Colonic mucosa (tissue), 4 donors: ENCODE measurements around the gene PRKCH. TPM values are rescaled to one million over a fixed set of nuclear protein-coding genes. Genes with fewer than 3 reads are reported as not detected.

Experiments used
- DNase-seq: peaks from one replicate; pipeline ENCODE4 v3.0.0-alpha.2; 2020
- H3K27ac ChIP-seq: fragments of 200-600 bp; one replicate; pipeline ENCODE4 v1.8.0; 2021
- H3K27me3 ChIP-seq: fragments of 200-600 bp; one replicate; pipeline ENCODE4 v1.8.0; 2021
- H3K36me3 ChIP-seq: fragments of 200-600 bp; one replicate; pipeline ENCODE4 v1.8.0; 2021
- H3K4me1 ChIP-seq: fragments of 200-600 bp; one replicate; pipeline ENCODE4 v1.8.0; 2021; ENCODE audit warnings: mild to moderate bottlenecking
- H3K4me3 ChIP-seq: fragments of 200-600 bp; one replicate; pipeline ENCODE4 v1.8.0; 2021
- H3K9ac ChIP-seq, 2 donors: one replicate each; pipeline ENCODE4 v1.7.0; 2013; ENCODE audit warnings: control low read depth in 2 of 2, low read depth in 2 of 2, low read length in 2 of 2
- H3K9me3 ChIP-seq: fragments of 200-600 bp; one replicate; pipeline ENCODE4 v1.8.0; 2021
- CTCF ChIP-seq: fragments of 200-600 bp; IDR thresholded peaks from one replicate; pipeline ENCODE4 v1.8.0; 2022; ENCODE audit warnings: antibody characterized with exemption, mild to moderate bottlenecking
- intact Hi-C: fragments of 100-400 bp; cut with DNase I; formaldehyde crosslinking; loops from one replicate; pipeline ENCODE4 v1.14.1; 2022
- total RNA-seq, 2 donors: library from RNA; stranded (reverse); fragmentation: NEBNext Ultra II Directional in 1 of 2; extraction: Animal tissue kit (Norgen Biotek cat#: 25700) in 1 of 2; gene quantifications; one replicate each; pipeline ENCODE4 v1.2.1, GENCODE V29; 2021
- donor health status: healthy.
- donor health status: DM: no; HTN: no; CAD: no.
- donor health status: DM: no; HTN: no; CAD: no.

The PRKCH gene
- total RNA-seq, 2 donors from 2014 or later, result 11.4 to 11.5 TPM

GRCh38 chr14:61355892-61356325 lies 34.5 kb downstream of the PRKCH start:
- Histone ChIP-seq H3K9ac (no peak overlapping the region), H3K9me3 (no peaks in the 10 kb centered on the region), H3K4me1 (no peaks in the 10 kb centered on the region), H3K36me3 (no peaks in the 10 kb centered on the region), H3K27me3 (no peaks in the 10 kb centered on the region), H3K4me3 (no peak overlapping the region), H3K27ac (no peak overlapping the region)
- intact Hi-C loops, result no loop called here
- no peak for TF ChIP-seq CTCF
- no peak for DNase-seq

GRCh38 chr14:61357123-61357522 lies 35.7 kb downstream of the PRKCH start:
- Histone ChIP-seq H3K36me3 (no peaks in the 10 kb centered on the region), H3K27me3 (no peaks in the 10 kb centered on the region), H3K4me3 (no peak overlapping the region), H3K9me3 (no peaks in the 10 kb centered on the region), H3K4me1 (no peaks in the 10 kb centered on the region), H3K27ac (no peak overlapping the region), H3K9ac (no peak overlapping the region)
- intact Hi-C loops, result no loop called here
- TF ChIP-seq CTCF, result no peak
- DNase-seq, result no peak

GRCh38 chr14:61358554-61359226 lies 37.3 kb downstream of the PRKCH start:
- H3K4me1 ChIP-seq, result no peaks in the 10 kb centered on the region
- intact Hi-C loops, result no loop called here

GRCh38 chr14:61360796-61361525 lies 39.6 kb downstream of the PRKCH start:
- Histone ChIP-seq H3K4me3 (no peak overlapping the region), H3K36me3 (no peaks in the 10 kb centered on the region), H3K9ac (no peak overlapping the region), H3K27ac (no peak overlapping the region), H3K27me3 (no peaks in the 10 kb centered on the region), H3K9me3 (no peaks in the 10 kb centered on the region), H3K4me1 (no peaks in the 10 kb centered on the region)
- intact Hi-C loops, result no loop called here
- TF ChIP-seq CTCF, result no peak
- DNase-seq, result no peak

More at GRCh38 chr14:61358554-61359226, 37.3 kb downstream of the PRKCH start:
- TF ChIP-seq CTCF, result no peak
- Histone ChIP-seq H3K9me3 (no peaks in the 10 kb centered on the region), H3K27me3 (no peaks in the 10 kb centered on the region), H3K9ac (no peak overlapping the region), H3K36me3 (no peaks in the 10 kb centered on the region), H3K4me3 (no peak overlapping the region), H3K27ac (no peak overlapping the region)
- DNase-seq, result no peak

GRCh38 chr14:61362072-61362750 lies 40.8 kb downstream of the PRKCH start:
- H3K9ac ChIP-seq, result no peak overlapping the region
- H3K4me3 ChIP-seq, result no peak overlapping the region
- H3K4me1 ChIP-seq, result no peaks in the 10 kb centered on the region
- no peaks in the 10 kb centered on the region for H3K36me3 ChIP-seq
- no peak for TF ChIP-seq CTCF
- DNase-seq, result no peak
- no peaks in the 10 kb centered on the region for H3K9me3 ChIP-seq
- intact Hi-C loops, result no loop called here
- H3K27ac ChIP-seq, result no peak overlapping the region
- no peaks in the 10 kb centered on the region for H3K27me3 ChIP-seq
